GM18520 (cell line): Measurements from ENCODE around the gene ADAMTS4.
A peak's percentile ranks its signal among the peaks of the same experiment; 100 is the strongest.

Experiments used
- ATAC-seq: cut with Tn5 transposase; IDR thresholded peaks from one replicate; pipeline ENCODE4 v1.9.1; 2021; ENCODE audit not compliant: unreplicated experiment

ADAMTS4 gene

GRCh38 chr1:161175771-161176453 is 22.9 kb downstream of the ADAMTS4 start:
- no peak for ATAC-seq

GRCh38 chr1:161174911-161175310 is 23.9 kb downstream of the ADAMTS4 start:
- ATAC-seq: no peak

GRCh38 chr1:161173711-161174110 is 25.1 kb downstream of the ADAMTS4 start:
- no peak for ATAC-seq

- ATAC-seq: no peak
These were observed 26.0 kb downstream of the ADAMTS4 start for GRCh38 chr1:161172776-161173376.

- no peak for ATAC-seq
These were observed 26.5 kb downstream of the ADAMTS4 start for GRCh38 chr1:161172349-161172748.

- no peak for ATAC-seq
These were observed 27.2 kb downstream of the ADAMTS4 start for GRCh38 chr1:161171696-161172095.

GRCh38 chr1:161171191-161171590 is 27.7 kb downstream of the ADAMTS4 start:
- no peak for ATAC-seq

- ATAC-seq: no peak
These were observed 29.9 kb downstream of the ADAMTS4 start for GRCh38 chr1:161168906-161169305.

- ATAC-seq: no peak
These were observed 31.9 kb downstream of the ADAMTS4 start for GRCh38 chr1:161166669-161167548.

GRCh38 chr1:161165742-161166668 is 32.8 kb downstream of the ADAMTS4 start, which contains the start of gene PPOX:
Gene PPOX, plus strand, starts transcription at chr1:161166426. Its CDS starts 422 bp downstream, at chr1:161166848.
- ATAC-seq: peak; percentile 90

- no peak for ATAC-seq
These were observed 33.8 kb downstream of the ADAMTS4 start for GRCh38 chr1:161164901-161165610.

- ATAC-seq: no peak
These were observed 35.1 kb downstream of the ADAMTS4 start for GRCh38 chr1:161163793-161164192.

GRCh38 chr1:161162806-161163205 is 36.0 kb downstream of the ADAMTS4 start:
- no peak for ATAC-seq

- no peak for ATAC-seq
These were observed 36.8 kb downstream of the ADAMTS4 start for GRCh38 chr1:161162052-161162451.

GRCh38 chr1:161161652-161162051 is 37.2 kb downstream of the ADAMTS4 start:
- no peak for ATAC-seq

- no peak for ATAC-seq
These were observed 38.1 kb downstream of the ADAMTS4 start for GRCh38 chr1:161160671-161161145.

GRCh38 chr1:161159913-161160243 is 39.0 kb downstream of the ADAMTS4 start:
- no peak for ATAC-seq

GRCh38 chr1:161159087-161159912 is 39.6 kb downstream of the ADAMTS4 start, which contains the start of gene USP21:
Gene USP21, plus strand, starts transcription at chr1:161159500. Its CDS starts 1,141 bp downstream, at chr1:161160641.
- peak; percentile 65 for ATAC-seq
